ENCODE data around the gene SYNM.
"Not testable (repeated sequence)": the region's sequence is repeated elsewhere in the genome, so short reads cannot be mapped to it uniquely, and the experiment has no call there.

Gene SYNM

GRCh38 chr15:99106417-99107220 lies 1.7 kb downstream of the SYNM start:
- DNase-seq (ENCODE audit: low read depth in 2 of 2), result no peak

- DNase-seq (ENCODE audit: low read depth in 2 of 2), result no peak
Observed at GRCh38 chr15:99108993-99109392, 4.1 kb downstream of the SYNM start.

GRCh38 chr15:99109555-99110021 lies 4.7 kb downstream of the SYNM start:
- no peak for DNase-seq (ENCODE audit: low read depth in 2 of 2)

GRCh38 chr15:99110093-99110492 lies 5.2 kb downstream of the SYNM start:
- DNase-seq (ENCODE audit: low read depth in 2 of 2), result no peak

- no peak for DNase-seq (ENCODE audit: low read depth in 2 of 2)
Observed at GRCh38 chr15:99110581-99111320, 5.9 kb downstream of the SYNM start.

GRCh38 chr15:99111641-99112040 lies 6.8 kb downstream of the SYNM start:
- not testable (repeated sequence) for DNase-seq (ENCODE audit: low read depth in 2 of 2)

GRCh38 chr15:99113547-99114271 lies 8.8 kb downstream of the SYNM start:
- no peak for DNase-seq (ENCODE audit: low read depth in 2 of 2)

- DNase-seq (ENCODE audit: low read depth in 2 of 2), result no peak
Observed at GRCh38 chr15:99114511-99115299, 9.8 kb downstream of the SYNM start.

GRCh38 chr15:99115300-99116215 lies 10.7 kb downstream of the SYNM start:
- no peak for DNase-seq (ENCODE audit: low read depth in 2 of 2)

- DNase-seq (ENCODE audit: low read depth in 2 of 2), result no peak
Observed at GRCh38 chr15:99117111-99117510, 12.2 kb downstream of the SYNM start.

GRCh38 chr15:99117563-99118257 lies 12.8 kb downstream of the SYNM start:
- no peak for DNase-seq (ENCODE audit: low read depth in 2 of 2)

- DNase-seq (ENCODE audit: low read depth in 2 of 2), result no peak
Observed at GRCh38 chr15:99118258-99118632, 13.4 kb downstream of the SYNM start.

GRCh38 chr15:99118801-99119546 lies 14.1 kb downstream of the SYNM start:
- no peak for DNase-seq (ENCODE audit: low read depth in 2 of 2)

GRCh38 chr15:99120050-99120777 lies 15.3 kb downstream of the SYNM start:
- DNase-seq (ENCODE audit: low read depth in 2 of 2), result no peak

- DNase-seq (ENCODE audit: low read depth in 2 of 2), result no peak
Observed at GRCh38 chr15:99121207-99121606, 16.3 kb downstream of the SYNM start.

GRCh38 chr15:99121691-99122410 lies 17.0 kb downstream of the SYNM start:
- DNase-seq (ENCODE audit: low read depth in 2 of 2), result no peak

- DNase-seq (ENCODE audit: low read depth in 2 of 2), result no peak
Observed at GRCh38 chr15:99122831-99123712, 18.2 kb downstream of the SYNM start.

Data from fibroblast of skin of left biceps (primary cell).